ENCODE data around the gene SORD. TPM values are rescaled to one million over a fixed set of nuclear protein-coding genes. Genes with fewer than 3 reads are reported as not detected.
"Not testable (repeated sequence)": the region's sequence is repeated elsewhere in the genome, so short reads cannot be mapped to it uniquely, and the experiment has no call there.

The SORD gene
- polyA plus RNA-seq = 10 to 100 TPM; 13.4 to 78.2 (median 26.6) TPM
- long read RNA-seq, donor 1 = 0 reads
- long read RNA-seq, donor 2, full-length matches to known transcripts = 14 of 14 reads
- long read RNA-seq, donor 2, partial matches to known transcripts = 0 of 14 reads
- long read RNA-seq, donor 2, other reads (novel, unspliced or antisense) = 0 of 14 reads
- long read RNA-seq, donor 3, full-length matches to known transcripts = 13 of 13 reads
- long read RNA-seq, donor 3, partial matches to known transcripts = 0 of 13 reads
- long read RNA-seq, donor 3, other reads (novel, unspliced or antisense) = 0 of 13 reads
- long read RNA-seq, donor 4, full-length matches to known transcripts = 1 of 1 reads
- long read RNA-seq, donor 4, partial matches to known transcripts = 0 of 1 reads
- long read RNA-seq, donor 4, other reads (novel, unspliced or antisense) = 0 of 1 reads
- long read RNA-seq, donor 5, full-length matches to known transcripts = 5 of 5 reads
- long read RNA-seq, donor 5, partial matches to known transcripts = 0 of 5 reads
- long read RNA-seq, donor 5, other reads (novel, unspliced or antisense) = 0 of 5 reads
- long read RNA-seq, donor 6, full-length matches to known transcripts = 11 of 11 reads
- long read RNA-seq, donor 6, partial matches to known transcripts = 0 of 11 reads
- long read RNA-seq, donor 6, other reads (novel, unspliced or antisense) = 0 of 11 reads
- long read RNA-seq, donor 7, full-length matches to known transcripts = 11 of 11 reads
- long read RNA-seq, donor 7, partial matches to known transcripts = 0 of 11 reads
- long read RNA-seq, donor 7, other reads (novel, unspliced or antisense) = 0 of 11 reads
- long read RNA-seq, donor 8, full-length matches to known transcripts = 2 of 2 reads
- long read RNA-seq, donor 8, partial matches to known transcripts = 0 of 2 reads
- long read RNA-seq, donor 8, other reads (novel, unspliced or antisense) = 0 of 2 reads
- long read RNA-seq, donor 9, full-length matches to known transcripts = 6 of 6 reads
- long read RNA-seq, donor 9, partial matches to known transcripts = 0 of 6 reads
- long read RNA-seq, donor 9, other reads (novel, unspliced or antisense) = 0 of 6 reads
- long read RNA-seq, donor 10, full-length matches to known transcripts = 15 of 20 reads
- long read RNA-seq, donor 10, partial matches to known transcripts = 5 of 20 reads
- long read RNA-seq, donor 10, other reads (novel, unspliced or antisense) = 0 of 20 reads

- Histone ChIP-seq H3K4me3 (ENCODE audit: low read depth in 1 of 3, low read length in 3 of 3) (peak within 1 kb of the TSS; percentile 69 to 75 (median 71)), H3K27me3 (ENCODE audit: control insufficient read depth in 3 of 3, insufficient read depth in 3 of 3, low read length in 3 of 3) (peaks cover 0 to 3% (median 0%) of the 10 kb centered on the region in 3 donors), H3K9me3 (ENCODE audit: control insufficient read depth in 2 of 2, insufficient read depth in 1 of 2, low read depth in 1 of 2, low read length in 1 of 2) (no peaks in the 10 kb centered on the region), H3K36me3 (ENCODE audit: control insufficient read depth in 3 of 3, insufficient read depth in 2 of 3, low read depth in 1 of 3, low read length in 3 of 3) (no peaks in the 10 kb centered on the region), H3K4me1 (ENCODE audit: control insufficient read depth in 3 of 3, insufficient read depth in 2 of 3, low read depth in 1 of 3, low read length in 2 of 3) (peaks cover 0 to 8% (median 4%) of the 10 kb centered on the region in 3 donors), H3K27ac (ENCODE audit: low read depth in 1 of 3, low read length in 2 of 3) (peak within 1 kb of the TSS; percentile 34 to 52 (median 47))
- DNase-seq (peak; percentile 93 to 97), FAIRE-seq (no peak)
- WGBS, 3 donors = 1% methylated on average over 42 to 48 of the region's 48 CpGs
Measured at GRCh38 chr15:45022871-45023658, at the start of gene SORD. Gene SORD (plus strand): TSS chr15:45023195. CDS start chr15:45023284, 89 bp downstream.

- not testable (repeated sequence) for H3K4me3 ChIP-seq (ENCODE audit: low read depth in 1 of 3, low read length in 3 of 3); H3K27me3 ChIP-seq (ENCODE audit: control insufficient read depth in 3 of 3, insufficient read depth in 3 of 3, low read length in 3 of 3); FAIRE-seq; DNase-seq; H3K4me1 ChIP-seq (ENCODE audit: control insufficient read depth in 3 of 3, insufficient read depth in 2 of 3, low read depth in 1 of 3, low read length in 2 of 3); H3K27ac ChIP-seq (ENCODE audit: low read depth in 1 of 3, low read length in 2 of 3); H3K36me3 ChIP-seq (ENCODE audit: control insufficient read depth in 3 of 3, insufficient read depth in 2 of 3, low read depth in 1 of 3, low read length in 3 of 3); H3K9me3 ChIP-seq (ENCODE audit: control insufficient read depth in 2 of 2, insufficient read depth in 1 of 2, low read depth in 1 of 2, low read length in 1 of 2)
- 94 to 95% (median 95%) methylated on average over 3 of the region's 3 CpGs for WGBS, 3 donors
Measured at GRCh38 chr15:44976183-44976582, 46.8 kb upstream of the SORD start.

- FAIRE-seq; H3K27ac ChIP-seq (ENCODE audit: low read depth in 1 of 3, low read length in 2 of 3); H3K4me3 ChIP-seq (ENCODE audit: low read depth in 1 of 3, low read length in 3 of 3); H3K4me1 ChIP-seq (ENCODE audit: control insufficient read depth in 3 of 3, insufficient read depth in 2 of 3, low read depth in 1 of 3, low read length in 2 of 3); H3K27me3 ChIP-seq (ENCODE audit: control insufficient read depth in 3 of 3, insufficient read depth in 3 of 3, low read length in 3 of 3); H3K9me3 ChIP-seq (ENCODE audit: control insufficient read depth in 2 of 2, insufficient read depth in 1 of 2, low read depth in 1 of 2, low read length in 1 of 2); H3K36me3 ChIP-seq (ENCODE audit: control insufficient read depth in 3 of 3, insufficient read depth in 2 of 3, low read depth in 1 of 3, low read length in 3 of 3): not testable (repeated sequence)
- 7 to 56% (median 31%) methylated on average over 2 of the region's 2 CpGs for WGBS, 3 donors
- peak in 1 of 2 donors; percentile 37 for DNase-seq
Measured at GRCh38 chr15:44977781-44978180, 45.2 kb upstream of the SORD start.

GRCh38 chr15:44979617-44980339, 43.2 kb upstream of the SORD start:
- H3K27ac ChIP-seq (ENCODE audit: low read depth in 1 of 3, low read length in 2 of 3); H3K27me3 ChIP-seq (ENCODE audit: control insufficient read depth in 3 of 3, insufficient read depth in 3 of 3, low read length in 3 of 3); H3K9me3 ChIP-seq (ENCODE audit: control insufficient read depth in 2 of 2, insufficient read depth in 1 of 2, low read depth in 1 of 2, low read length in 1 of 2); H3K36me3 ChIP-seq (ENCODE audit: control insufficient read depth in 3 of 3, insufficient read depth in 2 of 3, low read depth in 1 of 3, low read length in 3 of 3); H3K4me1 ChIP-seq (ENCODE audit: control insufficient read depth in 3 of 3, insufficient read depth in 2 of 3, low read depth in 1 of 3, low read length in 2 of 3); FAIRE-seq; H3K4me3 ChIP-seq (ENCODE audit: low read depth in 1 of 3, low read length in 3 of 3): not testable (repeated sequence)
- peak; percentile 29 to 43 for DNase-seq
- WGBS, 3 donors = 9 to 49% (median 34%) methylated on average over 2 of the region's 2 CpGs

- not testable (repeated sequence) for H3K9me3 ChIP-seq (ENCODE audit: control insufficient read depth in 2 of 2, insufficient read depth in 1 of 2, low read depth in 1 of 2, low read length in 1 of 2); H3K4me3 ChIP-seq (ENCODE audit: low read depth in 1 of 3, low read length in 3 of 3); FAIRE-seq; H3K27me3 ChIP-seq (ENCODE audit: control insufficient read depth in 3 of 3, insufficient read depth in 3 of 3, low read length in 3 of 3); H3K27ac ChIP-seq (ENCODE audit: low read depth in 1 of 3, low read length in 2 of 3); H3K36me3 ChIP-seq (ENCODE audit: control insufficient read depth in 3 of 3, insufficient read depth in 2 of 3, low read depth in 1 of 3, low read length in 3 of 3); H3K4me1 ChIP-seq (ENCODE audit: control insufficient read depth in 3 of 3, insufficient read depth in 2 of 3, low read depth in 1 of 3, low read length in 2 of 3); DNase-seq
- WGBS, 3 donors = 67 to 93% (median 88%) methylated on average over 1 of the region's 1 CpG
Measured at GRCh38 chr15:44984144-44984543, 38.9 kb upstream of the SORD start.

DNA sequence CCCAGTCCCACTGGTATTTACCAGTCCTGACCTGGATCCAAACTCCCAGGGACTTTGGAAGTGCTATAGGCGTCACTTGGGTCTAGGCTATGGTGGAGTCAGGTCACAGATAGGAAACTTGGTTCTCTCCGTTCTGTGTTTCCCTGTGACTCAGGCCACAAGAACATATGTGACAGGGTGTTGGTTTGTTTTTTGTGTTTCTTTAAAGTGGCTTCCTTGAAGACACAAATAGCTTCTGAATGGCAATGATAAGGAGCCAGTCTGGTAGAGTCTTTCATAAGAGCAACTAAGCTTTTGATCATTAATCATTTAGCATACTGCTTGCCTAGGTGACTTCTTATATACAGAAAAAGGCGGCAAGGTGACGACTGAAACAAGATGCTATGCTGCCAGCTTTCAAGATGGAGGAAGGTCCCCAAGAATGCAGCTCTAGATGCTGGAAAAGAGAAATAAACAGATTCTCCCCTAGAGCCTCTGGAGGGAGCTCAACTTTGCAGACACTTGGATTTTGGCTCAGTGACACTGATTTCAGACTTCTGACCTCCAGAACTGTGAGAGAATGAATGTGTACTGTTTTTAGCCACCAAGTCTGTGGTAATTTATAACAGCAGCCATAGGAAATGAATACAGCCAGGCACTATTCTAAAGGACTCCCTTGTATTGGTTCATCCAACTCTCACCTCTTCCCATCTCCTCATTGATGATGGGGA, 36.5 kb upstream of the SORD start:
- WGBS, 3 donors = 73 to 83% (median 80%) methylated on average over 4 of the region's 4 CpGs
- H3K36me3 ChIP-seq (ENCODE audit: control insufficient read depth in 3 of 3, insufficient read depth in 2 of 3, low read depth in 1 of 3, low read length in 3 of 3); H3K9me3 ChIP-seq (ENCODE audit: control insufficient read depth in 2 of 2, insufficient read depth in 1 of 2, low read depth in 1 of 2, low read length in 1 of 2); H3K27me3 ChIP-seq (ENCODE audit: control insufficient read depth in 3 of 3, insufficient read depth in 3 of 3, low read length in 3 of 3); FAIRE-seq; DNase-seq; H3K4me1 ChIP-seq (ENCODE audit: control insufficient read depth in 3 of 3, insufficient read depth in 2 of 3, low read depth in 1 of 3, low read length in 2 of 3); H3K27ac ChIP-seq (ENCODE audit: low read depth in 1 of 3, low read length in 2 of 3); H3K4me3 ChIP-seq (ENCODE audit: low read depth in 1 of 3, low read length in 3 of 3): not testable (repeated sequence)

- not testable (repeated sequence) for H3K4me3 ChIP-seq (ENCODE audit: low read depth in 1 of 3, low read length in 3 of 3); H3K27ac ChIP-seq (ENCODE audit: low read depth in 1 of 3, low read length in 2 of 3); H3K27me3 ChIP-seq (ENCODE audit: control insufficient read depth in 3 of 3, insufficient read depth in 3 of 3, low read length in 3 of 3); H3K36me3 ChIP-seq (ENCODE audit: control insufficient read depth in 3 of 3, insufficient read depth in 2 of 3, low read depth in 1 of 3, low read length in 3 of 3); FAIRE-seq; H3K4me1 ChIP-seq (ENCODE audit: control insufficient read depth in 3 of 3, insufficient read depth in 2 of 3, low read depth in 1 of 3, low read length in 2 of 3); H3K9me3 ChIP-seq (ENCODE audit: control insufficient read depth in 2 of 2, insufficient read depth in 1 of 2, low read depth in 1 of 2, low read length in 1 of 2); DNase-seq
- 71 to 88% (median 85%) methylated on average over 1 of the region's 1 CpG for WGBS, 3 donors
Measured at GRCh38 chr15:44987711-44988110, 35.3 kb upstream of the SORD start.

All from small intestine (tissue), 16 donors.